Measurements from ENCODE around the gene ZNF790.

ZNF790 gene

GRCh38 chr19:36771261-36772231 is 66.6 kb downstream of the ZNF790 start:
- no peak for DNase-seq
